ENCODE results near the gene TRIM2. TPM values are rescaled to one million over a fixed set of nuclear protein-coding genes. Genes with fewer than 3 reads are reported as not detected.
A peak's percentile ranks its signal among the peaks of the same experiment; 100 is the strongest.

TRIM2 gene
- polyA plus RNA-seq, 1 experiment, result 31.3 TPM

GRCh38 chr4:153204728-153205648, 745 bp downstream of the TRIM2 start:
- ChIA-PET CTCF (interaction anchor here (0.9 to 1.2 kb wide), 2 partner anchors 20 to 77 kb away, joined by 3 read pairs; no protein-coding TSS in a partner anchor), POLR2A (interaction anchor here (1.1 to 1.5 kb wide), 2 partner anchors 18 to 23 kb away, joined by 3 to 4 read pairs; no protein-coding TSS in a partner anchor)
- Histone ChIP-seq H3K27me3 (ENCODE audit: control insufficient read depth, insufficient read depth, low read length) (no peaks in the 10 kb centered on the region), H3K27ac (ENCODE audit: low read depth, low read length) (peak overlapping the region; percentile 52), H3K4me3 (ENCODE audit: low read depth, low read length) (peak overlapping the region; percentile 48), H3K9me3 (ENCODE audit: control insufficient read depth, insufficient read depth, low read length) (no peaks in the 10 kb centered on the region)
- TF ChIP-seq CTCF (IDR thresholded peaks at IDR 0.05; ENCODE audit: low read depth, low read length), result no peak
- no peak for DNase-seq (ENCODE audit: low read depth, low spot score)

- no peak for DNase-seq (ENCODE audit: low read depth, low spot score)
- no peak for TF ChIP-seq CTCF (IDR thresholded peaks at IDR 0.05; ENCODE audit: low read depth, low read length)
- Histone ChIP-seq H3K27me3 (ENCODE audit: control insufficient read depth, insufficient read depth, low read length) (no peaks in the 10 kb centered on the region), H3K9me3 (ENCODE audit: control insufficient read depth, insufficient read depth, low read length) (no peaks in the 10 kb centered on the region), H3K27ac (ENCODE audit: low read depth, low read length) (no peak overlapping the region), H3K4me3 (ENCODE audit: low read depth, low read length) (no peak overlapping the region)
- ChIA-PET POLR2A (no interaction called here), CTCF (interaction anchor here (0.9 to 1.8 kb wide), 2 partner anchors 78 to 112 kb away, joined by 3 to 4 read pairs; no protein-coding TSS in a partner anchor)
Observed at GRCh38 chr4:153205757-153206156, 1.5 kb downstream of the TRIM2 start.

- POLR2A ChIA-PET, result no interaction called here
- H3K4me3 ChIP-seq (ENCODE audit: low read depth, low read length), result no peak overlapping the region
- H3K9me3 ChIP-seq (ENCODE audit: control insufficient read depth, insufficient read depth, low read length), result no peaks in the 10 kb centered on the region
- no peak for TF ChIP-seq CTCF (IDR thresholded peaks at IDR 0.05; ENCODE audit: low read depth, low read length)
- no peaks in the 10 kb centered on the region for H3K27me3 ChIP-seq (ENCODE audit: control insufficient read depth, insufficient read depth, low read length)
- DNase-seq (ENCODE audit: low read depth, low spot score), result no peak
- H3K27ac ChIP-seq (ENCODE audit: low read depth, low read length), result no peak overlapping the region
- CTCF ChIA-PET, result interaction anchor here (0.9 to 1.8 kb wide), 4 partner anchors 38 to 437 kb away, joined by 3 to 4 read pairs (median 3); no protein-coding TSS in a partner anchor
Observed at GRCh38 chr4:153206534-153206933, 2.3 kb downstream of the TRIM2 start.

GRCh38 chr4:153207027-153207426, 2.8 kb downstream of the TRIM2 start:
- ChIA-PET POLR2A (no interaction called here), CTCF (interaction anchor here (0.6 to 1.8 kb wide), 7 partner anchors 10 to 467 kb away, joined by 3 to 8 read pairs (median 3); no protein-coding TSS in a partner anchor)
- DNase-seq (ENCODE audit: low read depth, low spot score), result no peak
- no peak for TF ChIP-seq CTCF (IDR thresholded peaks at IDR 0.05; ENCODE audit: low read depth, low read length)
- no peaks in the 10 kb centered on the region for H3K9me3 ChIP-seq (ENCODE audit: control insufficient read depth, insufficient read depth, low read length)
- H3K27ac ChIP-seq (ENCODE audit: low read depth, low read length), result no peak overlapping the region
- no peaks in the 10 kb centered on the region for H3K27me3 ChIP-seq (ENCODE audit: control insufficient read depth, insufficient read depth, low read length)
- no peak overlapping the region for H3K4me3 ChIP-seq (ENCODE audit: low read depth, low read length)

GRCh38 chr4:153207567-153207966, 3.3 kb downstream of the TRIM2 start:
- peak; percentile 63 for TF ChIP-seq CTCF (IDR thresholded peaks at IDR 0.05; ENCODE audit: low read depth, low read length)
- H3K27ac ChIP-seq (ENCODE audit: low read depth, low read length), result no peak overlapping the region
- H3K9me3 ChIP-seq (ENCODE audit: control insufficient read depth, insufficient read depth, low read length), result no peaks in the 10 kb centered on the region
- H3K4me3 ChIP-seq (ENCODE audit: low read depth, low read length), result no peak overlapping the region
- POLR2A ChIA-PET, result no interaction called here
- H3K27me3 ChIP-seq (ENCODE audit: control insufficient read depth, insufficient read depth, low read length), result no peaks in the 10 kb centered on the region
- no peak for DNase-seq (ENCODE audit: low read depth, low spot score)
- CTCF ChIA-PET, result interaction anchor here (0.6 to 1.8 kb wide), 12 partner anchors 10 to 467 kb away, joined by 3 to 8 read pairs (median 4); no protein-coding TSS in a partner anchor

All from AG04450 (cell line).